PC-3 (cell line): Measurements from ENCODE around the gene LIN52. TPM values are rescaled to one million over a fixed set of nuclear protein-coding genes. Genes with fewer than 3 reads are reported as not detected.

ENCODE experiments used
- ATAC-seq: fragments of 200-7000 bp; cut with Tn5 transposase; 2 replicates; pipeline ENCODE4 v1.9.1; 2020; ENCODE audit warnings: mild to moderate bottlenecking, moderate library complexity
- BruUV-seq: library from RNA; stranded (reverse); fragments of 400-500 nt; replicated peaks from 2 replicates; lab custom pipeline; 2021; lab: Mats Ljungman, UMichigan
- CTCF ChIA-PET: fragments of 300-600 bp; sonication (Branson Sonifier 250); formaldehyde crosslinking; loops from one replicate; lab custom pipeline; 2022; ENCODE audit warnings: antibody characterized with exemption; lab: Charles Lee
- POLR2A ChIA-PET: fragments of 300-600 bp; sonication (Branson Sonifier 250); formaldehyde crosslinking; loops from one replicate; lab custom pipeline; 2022; ENCODE audit warnings: antibody characterized with exemption; ENCODE audit not compliant: unreplicated experiment; lab: Charles Lee
- DNase-seq: peaks from one replicate; pipeline ENCODE4 v3.0.0-alpha.2; 2015
- H2AFZ ChIP-seq: fragments of 300-600 bp; sonication (generic); 2 replicates; pipeline ENCODE4 v1.6.0; 2016; ENCODE audit warnings: antibody characterized with exemption, low read length
- H3F3A ChIP-seq: fragments of 300-600 bp; sonication (generic); one replicate; pipeline ENCODE4 v1.6.0; 2017; ENCODE audit warnings: antibody characterized with exemption, low read length, control low read depth, mild to moderate bottlenecking; ENCODE audit not compliant: unreplicated experiment
- H3K27ac ChIP-seq: fragments of 300-600 bp; sonication (generic); 2 replicates; pipeline ENCODE4 v1.5.1; 2016; ENCODE audit warnings: mild to moderate bottlenecking, low read length
- H3K27me3 ChIP-seq: fragments of 300-600 bp; sonication (generic); 2 replicates; pipeline ENCODE4 v1.6.1; 2016; ENCODE audit warnings: low read length, mixed read lengths
- H3K36me3 ChIP-seq: fragments of 300-600 bp; sonication (generic); 2 replicates; pipeline ENCODE4 v1.6.1; 2016; ENCODE audit warnings: low read depth, mixed run types, low read length, mixed read lengths
- H3K4me1 ChIP-seq: fragments of 300-600 bp; sonication (generic); 2 replicates; pipeline ENCODE4 v1.5.1; 2016; ENCODE audit warnings: low read length; ENCODE audit not compliant: insufficient read depth
- H3K4me2 ChIP-seq: fragments of 300-600 bp; sonication (generic); 2 replicates; pipeline ENCODE4 v1.6.0; 2016; ENCODE audit warnings: low read length
- H3K4me3 ChIP-seq: fragments of 300-600 bp; sonication (generic); 2 replicates; pipeline ENCODE4 v1.5.1; 2016; ENCODE audit warnings: mild to moderate bottlenecking, low read length, mixed read lengths
- H3K79me2 ChIP-seq: fragments of 300-600 bp; sonication (generic); 2 replicates; pipeline ENCODE4 v1.6.1; 2017; ENCODE audit warnings: low read length, mixed read lengths
- H3K9ac ChIP-seq: fragments of 300-600 bp; sonication (generic); 2 replicates; pipeline ENCODE4 v1.6.0; 2016; ENCODE audit warnings: mild to moderate bottlenecking, low read length
- H3K9me2 ChIP-seq: fragments of 300-600 bp; sonication (generic); replicated peaks from 2 replicates; pipeline ENCODE4 v1.6.1; 2016; ENCODE audit warnings: mixed run types, low read length, mixed read lengths
- H3K9me3 ChIP-seq: fragments of 300-600 bp; sonication (generic); 2 replicates; pipeline ENCODE4 v1.6.1; 2016; ENCODE audit warnings: low read length, mixed read lengths
- H4K20me1 ChIP-seq: fragments of 300-600 bp; sonication (generic); 2 replicates; pipeline ENCODE4 v1.6.1; 2016; ENCODE audit warnings: low read length, mixed read lengths
- EZH2 ChIP-seq: fragments of 300-600 bp; sonication (generic); IDR thresholded peaks from one replicate; pipeline ENCODE4 v1.6.1; 2017; ENCODE audit warnings: antibody characterized with exemption, mild to moderate bottlenecking, low read length; ENCODE audit not compliant: unreplicated experiment
- EZH2phosphoT487 ChIP-seq: fragments of 300-600 bp; sonication (generic); IDR thresholded peaks from 2 replicates; pipeline ENCODE4 v1.6.1; 2018; ENCODE audit warnings: mild to moderate bottlenecking, antibody characterized with exemption, low read length, borderline replicate concordance
- intact Hi-C: fragments of 100-400 bp; cut with micrococcal nuclease; formaldehyde crosslinking; loops from 2 replicates; pipeline ENCODE4 v1.9.0; 2023
- total RNA-seq: library from RNA; depleted of rRNA; stranded (reverse); fragments of >200 nt; gene quantifications from 2 replicates; pipeline ENCODE4 v1.2.3, GENCODE V29; 2014
- TF ChIP-seq, protein P1 (sequence below): fragments of 300-600 bp; sonication (generic); conservative IDR thresholded peaks from 2 replicates; pipeline ENCODE4 v1.5.1; 2017; ENCODE audit warnings: antibody characterized with exemption, low read depth, mild to moderate bottlenecking, low read length

Gene LIN52
- total RNA-seq, 1 experiment from 2014 or later: 8.4 TPM

GRCh38 chr14:74081491-74081890, 3.3 kb upstream of the LIN52 start:
- BruUV-seq: no TSS peak
- no peak overlapping the region for H3K4me3 ChIP-seq
- H3K27ac ChIP-seq: no peak overlapping the region
- intact Hi-C loops: loop anchor here (5.0 kb wide), 1 partner anchor 129 kb away; the partner anchor contains the start of genes COQ6 and FAM161B
- peaks cover 14% of the 10 kb centered on the region for H3K79me2 ChIP-seq
- no peaks in the 10 kb centered on the region for H3F3A ChIP-seq
- TF ChIP-seq EZH2 (no peak), EZH2phosphoT487 (no peak)
- TF ChIP-seq, protein P1, sequence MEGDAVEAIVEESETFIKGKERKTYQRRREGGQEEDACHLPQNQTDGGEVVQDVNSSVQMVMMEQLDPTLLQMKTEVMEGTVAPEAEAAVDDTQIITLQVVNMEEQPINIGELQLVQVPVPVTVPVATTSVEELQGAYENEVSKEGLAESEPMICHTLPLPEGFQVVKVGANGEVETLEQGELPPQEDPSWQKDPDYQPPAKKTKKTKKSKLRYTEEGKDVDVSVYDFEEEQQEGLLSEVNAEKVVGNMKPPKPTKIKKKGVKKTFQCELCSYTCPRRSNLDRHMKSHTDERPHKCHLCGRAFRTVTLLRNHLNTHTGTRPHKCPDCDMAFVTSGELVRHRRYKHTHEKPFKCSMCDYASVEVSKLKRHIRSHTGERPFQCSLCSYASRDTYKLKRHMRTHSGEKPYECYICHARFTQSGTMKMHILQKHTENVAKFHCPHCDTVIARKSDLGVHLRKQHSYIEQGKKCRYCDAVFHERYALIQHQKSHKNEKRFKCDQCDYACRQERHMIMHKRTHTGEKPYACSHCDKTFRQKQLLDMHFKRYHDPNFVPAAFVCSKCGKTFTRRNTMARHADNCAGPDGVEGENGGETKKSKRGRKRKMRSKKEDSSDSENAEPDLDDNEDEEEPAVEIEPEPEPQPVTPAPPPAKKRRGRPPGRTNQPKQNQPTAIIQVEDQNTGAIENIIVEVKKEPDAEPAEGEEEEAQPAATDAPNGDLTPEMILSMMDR: no peak
- no peaks in the 10 kb centered on the region for H3K9me3 ChIP-seq
- CTCF ChIA-PET: no interaction called here
- no peak for ATAC-seq
- no peak overlapping the region for H3K9ac ChIP-seq
- POLR2A ChIA-PET: no interaction called here
- no peaks in the 10 kb centered on the region for H4K20me1 ChIP-seq
- no peak for DNase-seq
- H3K36me3 ChIP-seq: no peaks in the 10 kb centered on the region
- peaks cover 20% of the 10 kb centered on the region for H3K4me1 ChIP-seq
- no peaks in the 10 kb centered on the region for H3K27me3 ChIP-seq
- H3K4me2 ChIP-seq: no peak overlapping the region
- H2AFZ ChIP-seq: no peak overlapping the region
- no peaks in the 10 kb centered on the region for H3K9me2 ChIP-seq

DNA sequence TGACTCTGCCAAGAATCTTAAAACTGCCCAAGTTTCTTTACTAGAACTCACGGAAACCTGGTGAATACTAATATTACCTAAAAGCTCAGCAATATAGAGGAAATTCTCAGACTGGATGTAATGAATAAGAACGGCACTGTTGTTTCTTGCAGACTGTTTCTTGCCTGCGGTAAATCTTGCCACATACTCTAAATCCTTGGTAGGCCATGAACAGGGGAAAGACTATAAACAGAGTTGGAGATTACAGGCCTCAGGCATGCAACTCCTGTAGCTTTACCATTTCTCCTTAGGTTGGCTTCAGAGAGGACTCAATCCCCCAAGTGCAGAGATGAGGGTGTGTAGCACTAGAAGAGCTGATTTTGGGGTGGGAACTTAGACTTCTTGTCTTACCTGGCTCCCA, 1.6 kb upstream of the LIN52 start:
- peak overlapping the region; percentile 88; the same call in 1 of the 2 replicates for H3K4me3 ChIP-seq
- CTCF ChIA-PET: no interaction called here
- POLR2A ChIA-PET: no interaction called here

More for the DNA sequence above, 1.6 kb upstream of the LIN52 start:
- Histone ChIP-seq H3K9ac (0 out of 2 replicates have a peak overlapping the region, but pooled peaks have one; percentile 72), H3K4me1 (peaks cover 20% of the 10 kb centered on the region), H3K27me3 (no peaks in the 10 kb centered on the region), H3K9me3 (no peaks in the 10 kb centered on the region), H3K27ac (no peak overlapping the region), H3F3A (no peaks in the 10 kb centered on the region), H2AFZ (no peak overlapping the region), H4K20me1 (no peaks in the 10 kb centered on the region), H3K4me2 (peak overlapping the region; percentile 97), H3K79me2 (peaks cover 19% of the 10 kb centered on the region), H3K9me2 (no peaks in the 10 kb centered on the region), H3K36me3 (no peaks in the 10 kb centered on the region)
- TF ChIP-seq, protein P1: no peak
- no peak for TF ChIP-seq EZH2phosphoT487
- no peak for TF ChIP-seq EZH2
- ATAC-seq (no peak), DNase-seq (no peak)
- intact Hi-C loops: loop anchor here (5.0 kb wide), 1 partner anchor 131 kb away; the partner anchor contains the start of genes COQ6 and FAM161B
- no TSS peak for BruUV-seq
